Measurements from ENCODE around the gene TMEM220. TPM values are rescaled to one million over a fixed set of nuclear protein-coding genes. Genes with fewer than 3 reads are reported as not detected.

Gene TMEM220
- total and polyA plus RNA-seq, 2 of the 4 experiments (the other 2 are of a cell fraction), result 1.1 to 1.9 TPM

DNA sequence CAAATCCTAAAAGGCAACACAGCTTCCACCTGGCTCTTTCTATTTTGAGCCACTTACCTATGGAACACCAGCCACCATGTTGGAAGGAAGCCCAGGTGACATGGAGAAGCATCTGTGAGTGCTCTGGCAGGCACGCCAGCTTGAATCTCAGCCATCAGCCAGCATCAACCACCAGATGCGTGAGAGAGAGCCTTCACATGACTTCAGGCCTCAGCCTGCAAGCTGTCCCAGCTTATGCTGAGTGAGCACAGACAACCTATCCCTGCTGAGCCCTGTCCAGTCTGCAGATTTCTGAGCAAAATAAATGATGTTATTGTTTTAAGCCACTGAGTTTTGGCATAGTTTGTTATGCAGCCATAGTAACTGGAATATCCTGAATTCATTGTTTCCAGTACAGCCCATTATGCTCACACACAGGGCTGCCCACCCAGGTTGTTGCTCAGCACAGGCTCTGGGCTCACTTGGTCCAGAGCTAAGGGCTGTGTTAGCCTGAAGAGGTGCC, 39.0 kb upstream of the TMEM220 start:
- in situ Hi-C loops (cut with MboI; ENCODE audit: low sequenced_read_pairs), result no loop called here
- no peak overlapping the region for H3K14ac ChIP-seq (replicated peaks; ENCODE audit: low read depth, low read length)
- H3K9me1 ChIP-seq (ENCODE audit: insufficient read depth, low read length), result no peaks in the 10 kb centered on the region
- no peak overlapping the region for H3K27ac ChIP-seq (ENCODE audit: insufficient read depth, low read length)
- no TSS peak for BruUV-seq (replicated peaks)
- WGBS, 2 experiments (ENCODE audit: extremely low coverage in 2 of 2, insufficient read length in 1 of 2), result no CpG with 5 or more reads among the region's 2 CpGs
- H3K4me1 ChIP-seq (ENCODE audit: control insufficient read depth, insufficient read depth, low read length), result no peaks in the 10 kb centered on the region
- no peak for ATAC-seq (ENCODE audit: low read depth)
- no peak for DNase-seq
- no peak overlapping the region for H3K56ac ChIP-seq (ENCODE audit: extremely low read depth, insufficient read depth, low read length)
- H2BK120ac ChIP-seq (ENCODE audit: low read depth, low read length), result no peak overlapping the region
- H2AK5ac ChIP-seq (ENCODE audit: low read depth, low read length), result no peak overlapping the region
- TF ChIP-seq RCOR1 (IDR thresholded peaks at IDR 0.05; ENCODE audit: insufficient replicate concordance, low read length), result no peak
- no peak for TF ChIP-seq FOS (IDR thresholded peaks at IDR 0.05; ENCODE audit: low read depth, low read length)
- no peak for TF ChIP-seq CHD1 (IDR thresholded peaks at IDR 0.05; ENCODE audit: low read depth, low read length)
- TF ChIP-seq POLR2A (IDR thresholded peaks at IDR 0.05; ENCODE audit: low read depth, low read length), result no peak
- TF ChIP-seq MAFK (IDR thresholded peaks at IDR 0.05; ENCODE audit: low read depth, low read length), result no peak
- TF ChIP-seq, protein P1, sequence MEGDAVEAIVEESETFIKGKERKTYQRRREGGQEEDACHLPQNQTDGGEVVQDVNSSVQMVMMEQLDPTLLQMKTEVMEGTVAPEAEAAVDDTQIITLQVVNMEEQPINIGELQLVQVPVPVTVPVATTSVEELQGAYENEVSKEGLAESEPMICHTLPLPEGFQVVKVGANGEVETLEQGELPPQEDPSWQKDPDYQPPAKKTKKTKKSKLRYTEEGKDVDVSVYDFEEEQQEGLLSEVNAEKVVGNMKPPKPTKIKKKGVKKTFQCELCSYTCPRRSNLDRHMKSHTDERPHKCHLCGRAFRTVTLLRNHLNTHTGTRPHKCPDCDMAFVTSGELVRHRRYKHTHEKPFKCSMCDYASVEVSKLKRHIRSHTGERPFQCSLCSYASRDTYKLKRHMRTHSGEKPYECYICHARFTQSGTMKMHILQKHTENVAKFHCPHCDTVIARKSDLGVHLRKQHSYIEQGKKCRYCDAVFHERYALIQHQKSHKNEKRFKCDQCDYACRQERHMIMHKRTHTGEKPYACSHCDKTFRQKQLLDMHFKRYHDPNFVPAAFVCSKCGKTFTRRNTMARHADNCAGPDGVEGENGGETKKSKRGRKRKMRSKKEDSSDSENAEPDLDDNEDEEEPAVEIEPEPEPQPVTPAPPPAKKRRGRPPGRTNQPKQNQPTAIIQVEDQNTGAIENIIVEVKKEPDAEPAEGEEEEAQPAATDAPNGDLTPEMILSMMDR (conservative IDR thresholded peaks at IDR 0.05; ENCODE audit: low read depth, low read length), result no peak
- no peak for TF ChIP-seq RAD21 (IDR thresholded peaks at IDR 0.05; ENCODE audit: low read length)
- TF ChIP-seq MXI1 (IDR thresholded peaks at IDR 0.05; ENCODE audit: borderline replicate concordance, low read depth, low read length), result no peak
- TF ChIP-seq ELK1 (IDR thresholded peaks at IDR 0.05; ENCODE audit: borderline replicate concordance, low read depth, low read length), result no peak
- no peak for TF ChIP-seq CEBPB (IDR thresholded peaks at IDR 0.05; ENCODE audit: low read depth, low read length)
- no peak for TF ChIP-seq MAZ (IDR thresholded peaks at IDR 0.05; ENCODE audit: borderline replicate concordance, low read depth, low read length)
- no peak for TF ChIP-seq SMC3 (IDR thresholded peaks at IDR 0.05; ENCODE audit: low read depth, low read length)
- TF ChIP-seq BHLHE40 (IDR thresholded peaks at IDR 0.05; ENCODE audit: low read depth, low read length), result no peak
- no peak for TF ChIP-seq NFE2L2 (IDR thresholded peaks at IDR 0.05; ENCODE audit: low read depth, low read length)
- no peak for TF ChIP-seq RFX5 (IDR thresholded peaks at IDR 0.05; ENCODE audit: low read depth, low read length)
- TF ChIP-seq USF2 (IDR thresholded peaks at IDR 0.05; ENCODE audit: low read depth, low read length), result no peak
- H3K9me3 ChIP-seq (ENCODE audit: control insufficient read depth, insufficient read depth, low read length), result no peaks in the 10 kb centered on the region; the same call in 1 of the 2 replicates
- ChIA-PET CTCF (no interaction called here), POLR2A (ENCODE audit: unreplicated experiment) (no interaction called here)
- no peak overlapping the region for H3K23ac ChIP-seq (ENCODE audit: low read depth, low read length)
- H3K36me3 ChIP-seq (ENCODE audit: control insufficient read depth, insufficient read depth, low read length), result no peaks in the 10 kb centered on the region
- H3K79me1 ChIP-seq (ENCODE audit: low read depth in 1 of 2, low read length in 2 of 2), result no peaks in the 10 kb centered on the region
- H4K20me1 ChIP-seq (ENCODE audit: insufficient read depth, low read length), result no peaks in the 10 kb centered on the region
- no peak overlapping the region for H2AFZ ChIP-seq (replicated peaks; ENCODE audit: low read length, poor library complexity)
- no peak overlapping the region for H4K8ac ChIP-seq (ENCODE audit: low read depth in 2 of 2, low read length in 2 of 2)
- H2BK5ac ChIP-seq (ENCODE audit: low read depth, low read length, poor library complexity, severe bottlenecking), result no peak overlapping the region
- dilution Hi-C loops (cut with HindIII; ENCODE audit: low sequenced_read_pairs, unreplicated experiment), result no loop called here
- no peak overlapping the region for H2AK9ac ChIP-seq (replicated peaks; ENCODE audit: low read depth, low read length, poor library complexity)
- no peak overlapping the region for H3K9ac ChIP-seq (ENCODE audit: low read depth, low read length)
- no peaks in the 10 kb centered on the region for H3K27me3 ChIP-seq (ENCODE audit: control insufficient read depth, insufficient read depth, low read length)
- H3K4me2 ChIP-seq (ENCODE audit: low read depth, low read length), result no peak overlapping the region
- H2BK20ac ChIP-seq (ENCODE audit: low read depth, low read length), result no peak overlapping the region
- H3K18ac ChIP-seq (ENCODE audit: low read depth, low read length), result no peak overlapping the region
- H4K91ac ChIP-seq (ENCODE audit: insufficient read depth, low read depth, low read length), result no peak overlapping the region
- no peak overlapping the region for H3K4me3 ChIP-seq (ENCODE audit: insufficient read depth, low read depth, low read length)
- intact Hi-C loops (cut with micrococcal nuclease), result no loop called here
- H4K5ac ChIP-seq (ENCODE audit: low read depth, low read length), result no peak overlapping the region
- H2BK15ac ChIP-seq (ENCODE audit: low read depth, low read length), result no peak overlapping the region
- no peak overlapping the region for H3K4ac ChIP-seq (ENCODE audit: low read depth, low read length)

All from IMR-90 (cell line).